ENCODE results near the gene ZC3H18. TPM values are rescaled to one million over a fixed set of nuclear protein-coding genes. Genes with fewer than 3 reads are reported as not detected.

The ZC3H18 gene
- polyA plus RNA-seq, 1 experiment = 11.2 TPM

DNA sequence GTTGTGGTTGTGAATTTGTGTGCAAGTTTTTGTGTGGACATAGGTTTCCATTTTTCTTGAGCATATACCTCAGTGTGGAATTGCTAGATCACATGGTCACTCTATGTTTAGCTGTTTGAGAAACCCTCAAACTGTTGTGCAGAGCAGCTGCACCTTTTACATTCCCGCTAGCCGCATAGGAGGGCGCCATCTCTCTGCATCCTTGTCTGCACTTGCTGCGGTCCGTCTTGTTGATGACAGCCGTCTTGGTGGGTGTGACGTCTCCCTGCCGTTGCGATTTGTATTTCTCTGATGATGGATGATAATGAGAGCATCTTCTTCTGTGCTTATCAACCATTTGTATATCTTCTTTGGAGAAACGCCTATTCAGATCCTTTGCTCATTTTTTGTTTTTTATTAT is 43.1 kb downstream of the ZC3H18 start:
- CTCF ChIA-PET = interaction anchor here (1.1 kb wide), 1 partner anchor 18 kb away, joined by 3 read pairs; no protein-coding TSS in a partner anchor
- Histone ChIP-seq H3K27me3 (ENCODE audit: control insufficient read depth, insufficient read depth, low read length) (no peaks in the 10 kb centered on the region), H3K36me3 (ENCODE audit: control insufficient read depth, insufficient read depth, low read length) (peaks cover 22% of the 10 kb centered on the region), H3K4me3 (ENCODE audit: low read depth, low read length) (no peak overlapping the region)
- POLR2A ChIA-PET = no interaction called here
- no peak for DNase-seq (ENCODE audit: low read depth)
- TF ChIP-seq, protein P1, sequence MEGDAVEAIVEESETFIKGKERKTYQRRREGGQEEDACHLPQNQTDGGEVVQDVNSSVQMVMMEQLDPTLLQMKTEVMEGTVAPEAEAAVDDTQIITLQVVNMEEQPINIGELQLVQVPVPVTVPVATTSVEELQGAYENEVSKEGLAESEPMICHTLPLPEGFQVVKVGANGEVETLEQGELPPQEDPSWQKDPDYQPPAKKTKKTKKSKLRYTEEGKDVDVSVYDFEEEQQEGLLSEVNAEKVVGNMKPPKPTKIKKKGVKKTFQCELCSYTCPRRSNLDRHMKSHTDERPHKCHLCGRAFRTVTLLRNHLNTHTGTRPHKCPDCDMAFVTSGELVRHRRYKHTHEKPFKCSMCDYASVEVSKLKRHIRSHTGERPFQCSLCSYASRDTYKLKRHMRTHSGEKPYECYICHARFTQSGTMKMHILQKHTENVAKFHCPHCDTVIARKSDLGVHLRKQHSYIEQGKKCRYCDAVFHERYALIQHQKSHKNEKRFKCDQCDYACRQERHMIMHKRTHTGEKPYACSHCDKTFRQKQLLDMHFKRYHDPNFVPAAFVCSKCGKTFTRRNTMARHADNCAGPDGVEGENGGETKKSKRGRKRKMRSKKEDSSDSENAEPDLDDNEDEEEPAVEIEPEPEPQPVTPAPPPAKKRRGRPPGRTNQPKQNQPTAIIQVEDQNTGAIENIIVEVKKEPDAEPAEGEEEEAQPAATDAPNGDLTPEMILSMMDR (IDR thresholded peaks at IDR 0.05; ENCODE audit: insufficient read depth, low read depth, low read length) = no peak

DNA sequence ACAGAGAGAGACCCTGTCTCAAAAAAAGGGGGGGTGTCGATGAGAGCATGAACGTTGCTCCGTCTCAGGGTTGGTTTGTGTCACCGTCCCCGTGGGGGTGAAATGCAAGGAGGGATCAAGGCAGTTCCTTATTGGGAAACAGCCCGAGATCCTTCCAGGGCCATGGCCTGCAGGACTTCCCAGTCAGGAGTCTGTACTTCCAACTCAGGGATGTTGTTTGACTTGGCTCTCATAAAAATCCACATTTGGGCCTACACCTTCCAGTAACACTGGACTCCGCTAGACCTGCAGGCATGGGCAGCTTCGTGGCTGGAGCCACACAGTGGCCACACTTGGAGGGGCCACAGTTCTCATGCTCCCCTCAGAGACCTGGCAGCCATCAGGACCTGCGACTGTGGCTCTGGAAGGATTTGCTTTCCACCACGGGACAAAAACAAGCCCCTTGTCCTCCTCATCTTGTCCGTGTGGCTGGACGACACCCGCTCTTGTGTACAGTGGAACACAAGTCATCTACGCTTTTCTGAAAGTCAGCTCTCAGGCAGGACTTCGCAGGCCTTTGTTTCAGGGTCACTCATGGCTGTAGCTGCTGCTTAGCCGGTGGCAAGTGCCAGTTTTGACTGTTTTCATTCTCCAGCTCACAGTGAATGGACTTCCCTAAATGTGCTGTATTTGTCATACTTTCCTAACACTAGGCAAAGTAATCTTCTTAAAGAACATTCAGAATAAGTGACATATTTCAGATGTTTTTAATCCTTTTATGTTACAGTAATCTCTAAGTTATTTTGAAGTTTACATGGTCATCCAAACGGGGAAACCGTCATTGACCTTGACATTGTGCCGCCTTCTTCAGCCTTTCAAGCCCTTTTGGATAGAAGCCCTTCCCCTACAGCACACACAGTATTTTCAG is 44.0 kb downstream of the ZC3H18 start:
- no peak for DNase-seq (ENCODE audit: low read depth)

DNA sequence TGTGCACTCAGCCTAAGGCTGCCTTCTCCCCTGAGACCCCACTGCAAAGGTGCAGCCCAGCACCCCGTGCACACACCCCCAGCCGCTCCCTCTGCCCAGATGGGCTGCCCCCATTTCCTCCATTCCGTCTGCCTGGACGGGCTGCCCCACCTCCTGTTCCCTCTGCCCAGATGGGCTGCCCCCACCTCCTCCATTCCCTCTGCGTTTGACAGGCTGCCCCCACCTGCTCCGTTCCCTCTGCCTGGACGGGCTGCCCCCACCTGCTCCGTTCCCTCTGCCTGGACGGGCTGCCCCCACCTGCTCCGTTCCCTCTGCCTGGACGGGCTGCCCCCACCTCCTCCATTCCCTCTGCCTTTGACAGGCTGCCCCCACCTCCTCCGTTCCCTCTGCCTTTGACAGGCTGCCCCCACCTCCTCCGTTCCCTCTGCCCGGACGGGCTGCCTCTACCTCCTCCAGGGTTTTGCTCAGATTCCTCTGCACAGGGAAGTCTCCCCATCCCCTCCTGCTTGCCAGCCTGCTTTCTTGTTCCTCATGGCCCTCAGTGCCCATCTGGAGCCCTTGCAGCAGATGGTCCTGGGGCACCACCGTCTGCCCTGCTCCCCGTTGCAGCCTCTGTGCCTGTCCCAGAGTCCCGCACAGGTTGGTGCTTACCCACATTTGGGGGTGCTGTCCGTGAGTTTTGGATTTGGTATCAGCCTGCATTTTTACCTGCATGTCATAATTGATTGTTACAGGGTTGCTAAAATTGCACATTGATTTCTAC is 44.8 kb downstream of the ZC3H18 start:
- no peak for DNase-seq (ENCODE audit: low read depth)
- CTCF ChIA-PET = no interaction called here
- TF ChIP-seq, protein P1 (IDR thresholded peaks at IDR 0.05; ENCODE audit: insufficient read depth, low read depth, low read length) = no peak
- Histone ChIP-seq H3K27me3 (ENCODE audit: control insufficient read depth, insufficient read depth, low read length) (no peaks in the 10 kb centered on the region), H3K4me3 (ENCODE audit: low read depth, low read length) (no peak overlapping the region), H3K36me3 (ENCODE audit: control insufficient read depth, insufficient read depth, low read length) (peaks cover 18% of the 10 kb centered on the region)
- POLR2A ChIA-PET = no interaction called here

More for the DNA sequence above, 44.0 kb downstream of the ZC3H18 start:
- CTCF ChIA-PET = no interaction called here
- TF ChIP-seq, protein P1 (IDR thresholded peaks at IDR 0.05; ENCODE audit: insufficient read depth, low read depth, low read length) = no peak
- H3K4me3 ChIP-seq (ENCODE audit: low read depth, low read length) = no peak overlapping the region
- POLR2A ChIA-PET = no interaction called here
- peaks cover 20% of the 10 kb centered on the region for H3K36me3 ChIP-seq (ENCODE audit: control insufficient read depth, insufficient read depth, low read length)
- no peaks in the 10 kb centered on the region for H3K27me3 ChIP-seq (ENCODE audit: control insufficient read depth, insufficient read depth, low read length)

DNA sequence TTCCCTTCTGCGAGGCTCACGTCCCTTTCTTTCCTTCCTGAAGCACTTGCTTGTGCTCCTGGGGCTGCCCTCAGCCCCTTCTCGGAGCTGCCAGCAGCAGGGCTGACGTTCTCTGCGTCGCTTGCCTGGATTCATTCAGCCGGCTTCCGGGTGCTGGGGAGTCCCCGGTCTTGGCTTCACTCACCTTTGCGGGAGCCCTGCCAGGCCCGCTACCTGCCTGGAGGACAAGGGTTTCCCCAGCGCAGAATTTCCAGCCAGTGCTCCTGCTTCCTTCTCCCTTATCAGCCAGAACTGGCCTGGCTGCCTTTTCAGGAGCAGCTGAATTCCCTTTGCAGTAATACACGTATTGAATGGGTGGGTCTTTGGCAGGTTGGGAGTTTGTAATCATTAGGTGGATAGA is 46.1 kb downstream of the ZC3H18 start:
- Histone ChIP-seq H3K36me3 (ENCODE audit: control insufficient read depth, insufficient read depth, low read length) (peaks cover 8% of the 10 kb centered on the region), H3K4me3 (ENCODE audit: low read depth, low read length) (no peak overlapping the region), H3K27me3 (ENCODE audit: control insufficient read depth, insufficient read depth, low read length) (no peaks in the 10 kb centered on the region)
- DNase-seq (ENCODE audit: low read depth) = no peak
- ChIA-PET CTCF (interaction anchor here (1.5 kb wide), 1 partner anchor 45 kb away, joined by 3 read pairs; no protein-coding TSS in a partner anchor), POLR2A (no interaction called here)
- TF ChIP-seq, protein P1 (IDR thresholded peaks at IDR 0.05; ENCODE audit: insufficient read depth, low read depth, low read length) = no peak

DNA sequence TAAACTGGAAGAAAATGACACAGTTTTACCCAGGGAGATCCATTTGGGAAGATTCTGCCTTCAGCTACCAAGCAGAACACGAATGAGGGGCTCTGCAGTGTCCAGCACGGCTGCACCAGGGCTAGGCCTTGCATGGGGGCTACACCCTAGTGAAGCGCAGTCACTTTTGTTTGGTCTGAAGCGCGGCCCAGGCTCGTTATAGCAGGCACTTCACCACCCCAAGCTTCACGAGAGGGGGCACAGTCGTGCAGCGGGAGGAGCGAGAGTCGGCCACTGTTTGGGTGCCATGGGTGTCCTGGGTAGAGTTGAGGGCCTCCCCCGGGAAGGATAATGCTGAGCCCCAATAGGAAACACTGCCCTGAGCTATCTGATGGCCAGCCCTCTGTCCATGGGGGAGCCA is 46.5 kb downstream of the ZC3H18 start:
- CTCF ChIA-PET = interaction anchor here (1.1 to 1.5 kb wide), 2 partner anchors 9 to 45 kb away, joined by 3 to 4 read pairs; no protein-coding TSS in a partner anchor
- POLR2A ChIA-PET = no interaction called here
- Histone ChIP-seq H3K4me3 (ENCODE audit: low read depth, low read length) (no peak overlapping the region), H3K27me3 (ENCODE audit: control insufficient read depth, insufficient read depth, low read length) (no peaks in the 10 kb centered on the region), H3K36me3 (ENCODE audit: control insufficient read depth, insufficient read depth, low read length) (peaks cover 5% of the 10 kb centered on the region; the same call in 1 of the 2 replicates)
- TF ChIP-seq, protein P1 (IDR thresholded peaks at IDR 0.05; ENCODE audit: insufficient read depth, low read depth, low read length) = no peak
- no peak for DNase-seq (ENCODE audit: low read depth)

Data from BJ (cell line).